ENCODE data around the gene ZNF616.

GRCh38 chr19:52102782-52103181 lies 37.0 kb downstream of the ZNF616 start:
- TF ChIP-seq, protein P1, sequence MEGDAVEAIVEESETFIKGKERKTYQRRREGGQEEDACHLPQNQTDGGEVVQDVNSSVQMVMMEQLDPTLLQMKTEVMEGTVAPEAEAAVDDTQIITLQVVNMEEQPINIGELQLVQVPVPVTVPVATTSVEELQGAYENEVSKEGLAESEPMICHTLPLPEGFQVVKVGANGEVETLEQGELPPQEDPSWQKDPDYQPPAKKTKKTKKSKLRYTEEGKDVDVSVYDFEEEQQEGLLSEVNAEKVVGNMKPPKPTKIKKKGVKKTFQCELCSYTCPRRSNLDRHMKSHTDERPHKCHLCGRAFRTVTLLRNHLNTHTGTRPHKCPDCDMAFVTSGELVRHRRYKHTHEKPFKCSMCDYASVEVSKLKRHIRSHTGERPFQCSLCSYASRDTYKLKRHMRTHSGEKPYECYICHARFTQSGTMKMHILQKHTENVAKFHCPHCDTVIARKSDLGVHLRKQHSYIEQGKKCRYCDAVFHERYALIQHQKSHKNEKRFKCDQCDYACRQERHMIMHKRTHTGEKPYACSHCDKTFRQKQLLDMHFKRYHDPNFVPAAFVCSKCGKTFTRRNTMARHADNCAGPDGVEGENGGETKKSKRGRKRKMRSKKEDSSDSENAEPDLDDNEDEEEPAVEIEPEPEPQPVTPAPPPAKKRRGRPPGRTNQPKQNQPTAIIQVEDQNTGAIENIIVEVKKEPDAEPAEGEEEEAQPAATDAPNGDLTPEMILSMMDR (IDR thresholded peaks at IDR 0.05) = no peak
- no peak for TF ChIP-seq POLR2A (IDR thresholded peaks at IDR 0.05)

All from body of pancreas (tissue), 4 donors.